Islet precursor cell (in vitro differentiated cells): ENCODE data around the gene RNF183.
"Not testable (repeated sequence)": the region's sequence is repeated elsewhere in the genome, so short reads cannot be mapped to it uniquely, and the experiment has no call there.

ENCODE experiments used
- DNase-seq: peaks from one replicate; pipeline ENCODE4 v3.0.0-alpha.2; 2018

RNF183 gene

DNA sequence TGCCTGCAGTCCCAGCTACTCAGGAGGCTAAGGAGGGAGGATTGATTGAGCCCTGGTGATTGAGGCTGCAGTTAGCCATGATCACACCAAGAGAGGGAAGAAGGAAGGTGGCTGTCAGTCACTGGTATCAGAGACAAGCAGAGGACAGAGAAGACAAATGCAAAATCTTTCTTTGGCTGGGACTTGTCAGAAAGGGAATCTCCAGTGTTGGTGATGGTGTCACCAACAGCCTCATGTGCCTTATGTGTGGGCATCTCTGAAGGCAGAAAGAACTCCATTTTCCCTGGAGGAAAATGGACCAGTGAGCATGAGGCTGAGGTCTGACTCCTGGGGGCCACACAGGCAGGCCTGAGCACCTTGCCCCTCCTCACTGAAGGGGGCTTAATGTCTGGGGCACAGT, 12.1 kb upstream of the RNF183 start:
- DNase-seq = no peak

GRCh38 chr9:113313261-113313660, 10.1 kb upstream of the RNF183 start:
- DNase-seq = no peak

GRCh38 chr9:113311961-113312360, 8.8 kb upstream of the RNF183 start:
- no peak for DNase-seq

DNA sequence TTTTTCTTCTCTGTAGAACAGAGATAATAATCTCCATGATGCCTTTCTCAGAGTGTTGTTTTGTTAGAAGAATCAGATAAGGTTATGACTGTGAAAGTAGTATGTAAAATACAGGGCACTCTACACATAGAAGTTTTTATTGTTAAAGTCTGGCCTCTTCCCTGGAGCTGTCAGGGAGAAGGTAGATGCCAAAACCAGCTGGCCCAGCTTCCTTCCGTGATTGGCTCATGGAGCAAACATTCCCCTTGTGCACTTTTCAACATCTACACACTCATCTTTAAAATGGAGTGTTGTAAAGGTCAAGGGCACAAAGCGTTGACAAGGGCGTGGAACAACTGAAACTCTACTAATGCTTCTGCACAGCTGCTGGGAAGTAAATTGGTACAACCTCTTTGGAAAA, 7.4 kb upstream of the RNF183 start:
- DNase-seq = no peak

GRCh38 chr9:113309204-113309813, 6.1 kb upstream of the RNF183 start:
- no peak for DNase-seq

DNA sequence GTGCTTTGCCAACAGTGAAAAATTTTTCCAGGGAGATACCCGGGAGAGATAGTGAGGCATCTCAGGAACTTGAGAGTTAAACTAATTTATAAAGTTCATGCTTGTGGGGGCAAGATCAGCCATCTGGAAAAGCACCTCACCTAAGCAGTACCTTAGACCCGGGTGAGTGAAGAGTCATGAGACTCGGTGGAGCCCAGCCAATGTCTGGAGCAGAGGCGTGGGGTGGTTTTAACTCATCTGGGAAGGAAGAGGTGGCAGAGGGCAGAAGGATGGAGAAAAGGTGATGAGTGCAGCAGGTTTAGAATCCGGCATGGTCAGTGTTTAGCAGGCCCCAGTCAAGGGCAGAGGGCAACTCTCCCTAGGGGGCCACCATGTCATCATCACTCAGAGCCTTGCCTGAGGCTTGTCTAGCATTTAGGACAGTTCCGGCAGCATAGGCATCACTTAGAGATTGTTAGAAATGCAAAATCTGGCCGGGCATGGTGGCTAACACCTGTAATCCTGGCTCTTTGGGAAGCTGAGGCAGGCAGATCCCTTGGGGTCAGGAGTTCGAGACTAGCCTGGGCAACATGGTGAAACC, 4.3 kb upstream of the RNF183 start:
- no peak for DNase-seq

DNA sequence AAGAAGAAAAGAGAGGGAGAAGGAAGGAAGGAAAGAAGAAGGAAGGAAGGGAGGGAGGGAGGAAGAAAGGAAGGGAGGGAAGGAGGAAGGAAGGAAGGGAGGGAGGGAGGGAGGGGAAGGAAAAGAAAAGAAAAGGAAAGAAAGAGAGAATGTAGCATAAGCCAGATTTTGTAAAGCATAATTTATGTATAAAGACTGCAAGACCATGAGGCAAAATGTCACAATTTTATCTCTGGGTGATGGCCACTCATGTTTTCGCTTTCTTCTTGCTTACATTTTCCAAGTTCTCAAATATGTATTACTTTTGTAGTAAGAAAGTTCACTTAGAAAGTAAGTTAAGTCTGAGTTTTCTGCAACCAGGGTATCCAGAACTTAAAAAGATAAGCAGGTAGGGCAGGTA, 3.4 kb upstream of the RNF183 start:
- no peak for DNase-seq

DNA sequence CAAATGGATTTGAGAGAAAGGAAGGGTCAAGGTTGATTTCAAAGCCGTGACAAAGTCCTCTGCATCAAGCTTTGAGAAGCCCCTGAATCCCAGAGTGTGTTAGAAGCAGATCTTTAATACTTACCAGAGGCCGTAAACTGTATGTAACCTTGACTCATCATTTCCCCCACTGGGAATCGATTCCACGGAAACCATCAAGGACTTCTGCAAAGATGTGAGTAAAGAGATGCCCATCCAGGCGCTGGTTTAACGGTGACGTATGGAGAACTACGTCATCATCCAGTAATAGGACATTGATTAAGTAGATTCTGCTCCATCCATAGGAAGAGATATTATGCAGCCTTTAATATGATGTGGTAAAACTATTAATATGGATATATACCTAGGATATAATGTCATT, 1.6 kb downstream of the RNF183 start:
- no peak for DNase-seq

GRCh38 chr9:113299800-113300292, 3.3 kb downstream of the RNF183 start:
- DNase-seq = no peak

DNA sequence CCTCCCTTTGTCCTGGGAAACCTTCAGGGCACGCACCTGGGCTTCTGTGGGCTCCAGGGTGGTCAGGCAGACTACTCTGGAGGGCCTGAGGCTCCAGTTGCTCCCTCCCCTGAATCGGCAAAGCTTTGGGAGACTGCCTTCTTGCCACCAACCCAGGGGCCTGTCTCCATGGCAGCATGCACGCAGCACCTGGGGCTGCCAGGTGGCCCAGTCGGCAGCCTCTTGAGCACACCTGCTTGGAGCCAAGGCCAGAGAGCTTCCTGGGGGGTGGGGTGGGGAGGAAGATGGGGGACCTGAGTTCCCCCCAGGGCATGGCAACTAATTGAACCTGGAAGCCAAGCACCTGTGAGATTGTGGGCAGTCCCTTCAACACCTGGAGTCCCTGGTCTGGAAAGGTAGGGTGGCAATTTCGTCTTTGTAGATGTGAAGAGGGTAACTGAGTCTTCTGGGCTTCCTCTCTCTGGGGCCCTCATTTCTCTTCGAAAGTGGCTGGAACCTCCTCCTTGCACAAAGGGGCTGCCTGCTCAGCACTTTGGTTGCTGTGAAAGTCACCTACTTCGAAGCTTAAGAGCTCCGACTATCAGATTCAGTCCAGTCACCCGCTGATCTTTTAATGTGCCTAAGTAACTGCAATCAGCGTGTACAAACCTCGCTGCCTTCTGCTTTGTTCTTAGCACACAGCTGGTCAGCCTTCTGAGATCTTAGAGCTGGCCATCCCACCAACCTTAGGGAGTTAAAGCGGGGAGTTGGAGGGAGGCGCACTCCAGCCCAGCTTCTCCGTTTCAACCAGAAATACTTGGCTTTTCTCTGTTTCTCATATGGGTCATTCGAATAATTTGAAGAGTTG, 4.0 kb downstream of the RNF183 start:
- no peak for DNase-seq

- DNase-seq = no peak
These were observed 4.9 kb downstream of the RNF183 start for GRCh38 chr9:113298311-113298710.

DNA sequence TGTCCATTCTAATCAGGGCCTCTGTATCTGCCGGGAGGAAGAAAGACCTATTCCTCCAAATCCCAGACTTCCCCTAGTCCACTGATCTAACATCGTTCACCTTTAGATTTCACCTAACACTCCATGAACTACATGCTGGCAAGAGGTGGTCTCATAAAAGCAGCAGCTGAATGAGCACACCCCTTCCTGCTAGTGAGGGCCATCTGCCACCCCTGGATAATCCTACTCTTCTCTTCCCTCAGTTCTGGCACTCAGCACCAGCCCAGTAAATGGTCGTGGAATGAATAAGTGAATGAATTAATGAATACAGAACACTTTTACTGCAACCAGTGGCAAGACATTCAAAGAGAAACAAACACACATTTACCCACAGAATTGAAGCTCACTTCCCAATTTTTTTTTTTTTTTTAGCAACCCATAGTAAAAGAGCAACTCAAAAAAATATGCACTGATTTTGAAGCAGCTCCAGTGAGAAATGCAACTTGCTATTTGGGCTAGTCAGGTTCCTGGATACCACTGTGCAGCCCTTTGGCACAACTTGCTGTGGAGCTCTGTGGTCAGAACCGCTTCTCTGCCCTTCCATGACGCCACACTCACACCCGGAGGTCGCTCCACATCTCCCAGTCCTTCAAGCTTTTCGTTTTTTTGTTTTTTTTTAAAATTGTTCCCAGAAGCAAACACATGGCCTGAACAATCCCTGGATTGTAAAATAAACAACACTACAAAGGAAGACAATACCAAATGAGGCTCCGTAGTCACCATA, 6.2 kb downstream of the RNF183 start:
- DNase-seq = no peak

- not testable (repeated sequence) for DNase-seq
These were observed 6.9 kb downstream of the RNF183 start for GRCh38 chr9:113296247-113296646.

- no peak for DNase-seq
These were observed 9.8 kb downstream of the RNF183 start for GRCh38 chr9:113293285-113293878.

DNA sequence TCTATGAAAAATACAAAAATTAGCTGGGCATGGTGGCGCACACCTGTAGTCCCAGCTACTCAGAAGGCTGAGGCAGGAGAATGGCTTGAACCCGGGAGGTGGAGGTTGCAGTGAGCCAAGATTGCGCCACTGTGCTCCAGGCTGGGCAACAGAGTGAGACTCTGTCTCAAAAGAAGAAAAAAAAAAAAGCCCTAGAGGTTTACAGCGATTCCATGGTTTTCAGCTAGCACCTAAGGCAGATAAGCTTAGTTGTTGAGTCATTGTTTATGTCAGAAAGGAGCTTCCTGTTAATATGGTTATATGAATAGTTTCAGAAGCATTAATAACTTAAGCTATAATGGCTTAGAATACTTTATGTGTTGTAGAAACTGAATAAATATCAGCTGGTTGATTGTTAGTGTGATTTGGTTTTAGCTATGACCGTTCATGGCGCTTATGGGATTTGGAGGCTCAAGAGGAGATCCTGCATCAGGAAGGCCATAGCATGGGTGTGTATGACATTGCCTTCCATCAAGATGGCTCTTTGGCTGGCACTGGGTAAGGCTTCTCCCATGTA, 13.0 kb downstream of the RNF183 start:
- DNase-seq = no peak

- no peak for DNase-seq
These were observed 14.1 kb downstream of the RNF183 start for GRCh38 chr9:113289091-113289490.

- no peak for DNase-seq
These were observed 21.8 kb downstream of the RNF183 start for GRCh38 chr9:113281356-113281755.

DNA sequence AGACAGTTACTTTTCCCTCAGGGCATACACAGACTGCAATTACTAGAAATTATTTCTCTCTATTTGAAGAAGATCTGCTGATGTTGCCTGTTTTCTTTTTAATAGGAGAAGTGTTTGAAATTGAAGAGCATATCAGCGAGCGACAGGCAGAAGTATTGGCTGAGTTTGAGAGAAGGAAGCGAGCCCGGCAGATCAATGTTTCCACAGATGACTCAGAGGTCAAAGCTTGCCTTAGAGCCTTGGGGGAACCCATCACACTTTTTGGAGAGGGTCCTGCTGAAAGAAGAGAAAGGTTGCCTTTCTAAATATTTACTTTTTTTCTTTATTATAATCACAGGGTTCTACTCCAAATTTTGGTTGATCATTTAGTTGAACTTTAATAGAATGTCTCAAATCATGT, 24.3 kb downstream of the RNF183 start:
- no peak for DNase-seq

DNA sequence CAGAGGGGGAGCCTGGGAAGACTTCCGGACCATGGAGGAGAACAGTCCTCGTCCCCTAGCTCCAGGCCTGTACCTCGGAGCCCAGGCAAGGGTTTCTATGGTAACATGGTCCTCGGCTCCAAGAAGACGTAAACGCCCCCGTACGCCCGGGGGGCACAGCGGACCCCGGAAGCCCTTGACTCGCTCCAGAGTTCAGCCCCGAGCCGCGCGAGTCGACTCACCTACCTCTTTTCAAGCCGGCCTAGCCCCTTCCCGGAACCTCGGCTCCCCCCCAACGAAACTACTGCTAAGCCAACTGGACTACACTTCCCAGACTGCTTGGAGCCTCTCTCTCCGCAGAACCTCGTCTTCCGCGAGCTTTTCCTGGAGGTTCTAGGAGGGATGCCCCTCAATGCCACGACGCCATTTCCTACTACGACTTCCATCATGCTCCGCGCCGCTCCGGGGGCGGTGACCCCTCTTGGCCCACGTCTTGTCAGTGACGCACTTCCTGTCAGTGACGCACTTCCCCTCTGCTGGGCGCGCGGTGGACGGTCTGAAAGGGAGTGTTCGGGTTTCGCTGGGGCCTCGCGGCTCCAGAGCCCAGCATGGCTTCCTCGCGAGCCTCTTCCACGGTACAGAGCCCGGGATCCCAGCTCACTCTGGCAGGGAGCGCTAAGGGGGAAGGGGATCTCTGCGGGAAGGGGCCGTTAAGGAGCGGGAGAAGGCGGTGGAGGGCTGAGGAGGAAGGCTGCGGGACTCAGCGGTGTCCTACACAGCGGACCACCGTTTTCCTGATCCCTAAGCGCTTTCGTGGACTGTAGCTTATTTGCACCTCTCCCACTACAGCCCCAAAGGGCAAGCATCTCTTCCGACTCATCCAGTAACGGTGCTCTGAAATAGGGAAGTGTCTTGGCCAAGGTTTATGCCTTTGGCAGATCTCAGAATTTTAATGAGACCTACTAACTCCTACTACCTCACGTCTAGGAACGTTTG, 27.7 kb downstream of the RNF183 start, which contains the start of the genes CDC26 and PRPF4:
TSS of gene CDC26 (minus strand) at position 416 of the 975 bp plus-strand sequence. CDS start 3,065 bp downstream, outside the sequence.
TSS of gene PRPF4 (plus strand) at position 502 of the 975 bp plus-strand sequence. CDS start at position 588, 86 bp downstream.
- DNase-seq = peak; percentile 99

DNA sequence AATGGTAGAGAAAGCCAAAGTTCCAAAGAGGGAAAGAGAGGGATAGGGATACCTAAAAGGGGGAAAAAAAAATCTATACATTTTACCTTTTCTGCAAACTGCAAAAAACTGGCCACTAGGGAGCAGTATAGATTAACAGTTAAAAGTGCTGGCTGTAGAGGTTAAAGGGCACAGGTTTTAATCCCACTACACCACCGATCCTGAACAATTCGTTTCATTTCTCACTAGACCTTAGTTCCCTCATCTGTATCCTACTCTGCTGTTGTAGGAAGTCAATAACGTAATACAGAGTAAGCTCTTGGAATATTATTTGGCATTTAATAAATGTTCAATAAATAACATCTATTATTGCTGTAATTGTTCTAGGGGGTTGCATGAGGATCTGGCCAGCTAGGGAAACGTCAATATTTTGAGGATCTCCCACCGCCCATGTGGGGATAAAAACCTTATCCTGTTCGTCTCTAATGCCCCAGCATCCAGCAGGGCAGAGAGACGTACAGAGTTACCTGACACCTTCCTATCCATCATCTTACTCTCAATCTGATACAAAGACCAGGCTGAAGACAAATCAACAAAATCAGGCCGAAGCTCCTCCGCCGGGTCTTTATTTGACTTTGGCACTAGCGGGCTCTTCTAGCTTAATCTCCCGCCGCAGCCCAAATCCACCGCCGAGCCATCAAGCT, 28.6 kb downstream of the RNF183 start:
- no peak for DNase-seq
